OCI-LY3 (cell line): ENCODE results near the gene HCRTR2.

ENCODE experiments used
- H2AFZ ChIP-seq: fragments of 200-600, 300-600 bp; shearing (Covaris generic); 2 replicates; pipeline ENCODE4 v1.6.0; 2014; ENCODE audit warnings: antibody characterized with exemption, low read depth, low read length
- H3K27ac ChIP-seq: fragments of 200-600, 300-600 bp; sonication (generic); 2 replicates; pipeline ENCODE4 v1.5.1; 2014; ENCODE audit warnings: mild to moderate bottlenecking, low read length, moderate library complexity, mixed read lengths
- H3K27me3 ChIP-seq: fragments of 200-600, 300-600 bp; sonication (generic); 2 replicates; pipeline ENCODE4 v1.6.1; 2014; ENCODE audit warnings: low read depth, low read length, mixed read lengths
- H3K36me3 ChIP-seq: fragments of 200-600, 300-600 bp; sonication (generic); replicated peaks from 2 replicates; pipeline ENCODE3; 2014; ENCODE audit warnings: low read depth, low read length, mixed read lengths
- H3K4me1 ChIP-seq: fragments of 300-600, 200-600 bp; sonication (generic); 2 replicates; pipeline ENCODE4 v1.6.1; 2014; ENCODE audit warnings: low read length, mixed read lengths
- H3K4me2 ChIP-seq: fragments of 200-600, 300-600 bp; sonication (generic); 2 replicates; pipeline ENCODE4 v1.6.1; 2014; ENCODE audit warnings: low read length, mixed read lengths
- H3K4me3 ChIP-seq: fragments of 300-600, 200-600 bp; sonication (generic); 2 replicates; pipeline ENCODE4 v1.5.1; 2014; ENCODE audit warnings: antibody characterized with exemption, mild to moderate bottlenecking, low read length, moderate library complexity
- H3K79me2 ChIP-seq: fragments of 300-600, 200-600 bp; shearing (Covaris generic); 2 replicates; pipeline ENCODE4 v1.6.1; 2014; ENCODE audit warnings: mild to moderate bottlenecking, low read length, mixed read lengths
- H3K9ac ChIP-seq: fragments of 300-600, 200-600 bp; shearing (Covaris generic); 2 replicates; pipeline ENCODE4 v1.6.0; 2014; ENCODE audit warnings: mild to moderate bottlenecking, low read length, moderate library complexity
- H3K9me3 ChIP-seq: fragments of 200-600, 300-600 bp; shearing (Covaris generic); 2 replicates; pipeline ENCODE4 v1.6.1; 2014; ENCODE audit warnings: low read length, mixed read lengths; ENCODE audit not compliant: insufficient read depth
- H4K20me1 ChIP-seq: fragments of 200-600, 300-600 bp; sonication (generic); 2 replicates; pipeline ENCODE4 v1.6.1; 2016; ENCODE audit warnings: low read length, mixed read lengths; ENCODE audit not compliant: insufficient read depth
- CTCF ChIP-seq: fragments of 200-600, 300-600 bp; sonication (generic); IDR thresholded peaks from 2 replicates; pipeline ENCODE4 v1.5.1; 2014; ENCODE audit warnings: antibody characterized with exemption, low read length, low read depth
- EZH2phosphoT487 ChIP-seq: fragments of 200-600 bp; shearing (Covaris generic); IDR thresholded peaks from 2 replicates; pipeline ENCODE4 v1.6.1; 2018; ENCODE audit warnings: antibody characterized with exemption, mixed run types, low read depth

HCRTR2 gene

GRCh38 chr6:55182016-55182650, 7.8 kb downstream of the HCRTR2 start:
- H3K36me3 ChIP-seq, result no peaks in the 10 kb centered on the region
- H2AFZ ChIP-seq, result no peak overlapping the region
- H3K4me1 ChIP-seq, result no peaks in the 10 kb centered on the region
- H3K4me2 ChIP-seq, result no peak overlapping the region
- TF ChIP-seq EZH2phosphoT487 (no peak), CTCF (no peak)
- no peaks in the 10 kb centered on the region for H4K20me1 ChIP-seq
- no peak overlapping the region for H3K27ac ChIP-seq
- peaks cover 2% of the 10 kb centered on the region; the same call in 1 of the 2 replicates for H3K27me3 ChIP-seq
- no peaks in the 10 kb centered on the region for H3K9me3 ChIP-seq
- no peak overlapping the region for H3K9ac ChIP-seq
- no peak overlapping the region for H3K4me3 ChIP-seq
- no peaks in the 10 kb centered on the region for H3K79me2 ChIP-seq

- TF ChIP-seq EZH2phosphoT487 (no peak), CTCF (no peak)
- no peak overlapping the region for H3K27ac ChIP-seq
- H3K27me3 ChIP-seq, result no peaks in the 10 kb centered on the region
- H3K36me3 ChIP-seq, result no peaks in the 10 kb centered on the region
- no peak overlapping the region for H3K4me2 ChIP-seq
- H3K9me3 ChIP-seq, result no peaks in the 10 kb centered on the region
- no peak overlapping the region for H2AFZ ChIP-seq
- H4K20me1 ChIP-seq, result no peaks in the 10 kb centered on the region
- no peak overlapping the region for H3K9ac ChIP-seq
- H3K4me3 ChIP-seq, result no peak overlapping the region
- H3K4me1 ChIP-seq, result no peaks in the 10 kb centered on the region
- H3K79me2 ChIP-seq, result no peaks in the 10 kb centered on the region
These were observed 10.6 kb downstream of the HCRTR2 start for GRCh38 chr6:55184782-55185530.

- Histone ChIP-seq H3K4me2 (no peak overlapping the region), H3K27me3 (no peaks in the 10 kb centered on the region), H2AFZ (no peak overlapping the region), H3K4me1 (no peaks in the 10 kb centered on the region), H3K27ac (no peak overlapping the region), H3K9ac (no peak overlapping the region), H3K79me2 (no peaks in the 10 kb centered on the region), H4K20me1 (no peaks in the 10 kb centered on the region), H3K4me3 (no peak overlapping the region), H3K36me3 (no peaks in the 10 kb centered on the region), H3K9me3 (no peaks in the 10 kb centered on the region)
- TF ChIP-seq CTCF (no peak), EZH2phosphoT487 (no peak)
These were observed 24.4 kb downstream of the HCRTR2 start for GRCh38 chr6:55198715-55199114.

- H3K27me3 ChIP-seq, result no peaks in the 10 kb centered on the region
- no peak for TF ChIP-seq CTCF
- TF ChIP-seq EZH2phosphoT487, result no peak
- no peak overlapping the region for H3K9ac ChIP-seq
- no peaks in the 10 kb centered on the region for H3K9me3 ChIP-seq
- H3K4me1 ChIP-seq, result no peaks in the 10 kb centered on the region
- no peak overlapping the region for H3K4me2 ChIP-seq
- H2AFZ ChIP-seq, result no peak overlapping the region
- H3K27ac ChIP-seq, result no peak overlapping the region
- H3K79me2 ChIP-seq, result no peaks in the 10 kb centered on the region
- no peaks in the 10 kb centered on the region for H3K36me3 ChIP-seq
- no peak overlapping the region for H3K4me3 ChIP-seq
- no peaks in the 10 kb centered on the region for H4K20me1 ChIP-seq
These were observed 24.9 kb downstream of the HCRTR2 start for GRCh38 chr6:55199239-55199638.
